ENCODE results near the gene MRPL22. TPM values are rescaled to one million over a fixed set of nuclear protein-coding genes. Genes with fewer than 3 reads are reported as not detected.

The MRPL22 gene
- total RNA-seq, 1 donor from 2014 or later: 41.9 TPM

GRCh38 chr5:155013526-155013925 is 72.7 kb downstream of the MRPL22 start, which contains the start of gene KIF4B:
KIF4B (plus strand) TSS chr5:155013755; CDS start chr5:155013860, 105 bp downstream.
- CTCF ChIA-PET: no interaction called here
- no peak for DNase-seq

GRCh38 chr5:155015239-155015638 is 74.4 kb downstream of the MRPL22 start:
- intact Hi-C loops (cut with micrococcal nuclease): no loop called here
- no peak for DNase-seq
- ATAC-seq (ENCODE audit: low read depth): no peak
- Mint-ChIP-seq H3K36me3 (ENCODE audit: low read depth) (no peaks in the 10 kb centered on the region), H3K27ac (no peak overlapping the region), H3K4me3 (no peak overlapping the region), H3K4me1 (no peaks in the 10 kb centered on the region), H3K27me3 (peaks cover 11% of the 10 kb centered on the region), H3K9me3 (no peaks in the 10 kb centered on the region)
- no peak for TF ChIP-seq CTCF (IDR thresholded peaks at IDR 0.05)
- CTCF ChIA-PET: no interaction called here
- POLR2A ChIA-PET: no interaction called here

More at GRCh38 chr5:155013526-155013925, 72.7 kb downstream of the MRPL22 start, which contains the start of gene KIF4B:
- Mint-ChIP-seq H3K36me3 (ENCODE audit: low read depth) (no peaks in the 10 kb centered on the region), H3K27ac (no peak within 1 kb of the TSS), H3K4me1 (no peaks in the 10 kb centered on the region), H3K27me3 (peaks cover 11% of the 10 kb centered on the region), H3K4me3 (no peak within 1 kb of the TSS), H3K9me3 (no peaks in the 10 kb centered on the region)
- ATAC-seq (ENCODE audit: low read depth): no peak
- no peak for TF ChIP-seq CTCF (IDR thresholded peaks at IDR 0.05)
- intact Hi-C loops (cut with micrococcal nuclease): no loop called here
- POLR2A ChIA-PET: no interaction called here

GRCh38 chr5:155017610-155018009 is 76.7 kb downstream of the MRPL22 start:
- Mint-ChIP-seq H3K27ac (no peak overlapping the region), H3K36me3 (ENCODE audit: low read depth) (no peaks in the 10 kb centered on the region), H3K4me1 (no peaks in the 10 kb centered on the region), H3K4me3 (no peak overlapping the region), H3K9me3 (no peaks in the 10 kb centered on the region), H3K27me3 (peaks cover 8% of the 10 kb centered on the region)
- no peak for TF ChIP-seq CTCF (IDR thresholded peaks at IDR 0.05)
- ATAC-seq (ENCODE audit: low read depth) (no peak), DNase-seq (no peak)
- POLR2A ChIA-PET: no interaction called here
- intact Hi-C loops (cut with micrococcal nuclease): no loop called here
- CTCF ChIA-PET: no interaction called here

Other genes starting within 250 kb of the MRPL22 start
- 205 and 231 TPM in 2 replicates for gene LARP1, start 185.7 kb upstream of the MRPL22 start, total RNA-seq
- not detected in 2 replicates for gene FAXDC2, start 90.5 kb upstream of the MRPL22 start, total RNA-seq
- gene CNOT8, start 82.4 kb upstream of the MRPL22 start, total RNA-seq: 48.6 and 57.3 TPM in 2 replicates
- gene GEMIN5, start 2.9 kb upstream of the MRPL22 start, total RNA-seq: 21.2 and 23.2 TPM in 2 replicates
- gene KIF4B, start 72.7 kb downstream of the MRPL22 start, total RNA-seq: not detected in 2 replicates